K562 (cell line): ENCODE data around the gene CCDC13. TPM values are rescaled to one million over a fixed set of nuclear protein-coding genes. Genes with fewer than 3 reads are reported as not detected.

Experiments used
- ATAC-seq: fragments of 200-7000 bp; cut with Tn5 transposase; 3 replicates; pipeline ENCODE4 v1.9.1; 2020; ENCODE audit warnings: moderate library complexity
- BruUV-seq: library from RNA; stranded (reverse); fragments of 400-500 nt; replicated peaks from 2 replicates; lab custom pipeline; 2021; lab: Mats Ljungman, UMichigan
- CTCF ChIA-PET: fragments of 300-600 bp; formaldehyde crosslinking; extraction: SDS; loops from one replicate; lab custom pipeline; 2021; ENCODE audit warnings: low intra/inter-chr PET ratio; lab: Yijun Ruan, JAX
- POLR2A ChIA-PET: fragments of 300-600, 350-650 bp; sonication (Branson Sonifier 250); formaldehyde crosslinking; extraction: SDS; loops from one replicate; lab custom pipeline; 2021; ENCODE audit warnings: antibody characterized with exemption, inconsistent platforms; lab: Yijun Ruan, JAX
- DNase-seq, 4 experiments: peaks; one replicate each; pipeline versions ENCODE4 v3.0.0 to v3.0.0-alpha.2; 2011 to 2018; ENCODE audit warnings: low spot score in 3 of 4, mixed read lengths in 3 of 4; ENCODE audit errors: extremely low read depth in 1 of 4
- FAIRE-seq: peaks from 2 replicates; lab custom pipeline; 2011; peaks lifted over from hg19 to GRCh38; lab: Jason Lieb, UNC
- H2AFZ ChIP-seq: 2 replicates; pipeline ENCODE4 v1.6.0; 2011; ENCODE audit warnings: low read depth, low read length, control low read depth, inconsistent platforms
- H3K27ac ChIP-seq: fragments of 200-600 bp; 3 replicates; pipeline ENCODE4 v1.8.0; 2011; ENCODE audit warnings: low read depth, mild to moderate bottlenecking, control low read depth, inconsistent platforms, low read length, moderate library complexity, mixed read lengths; ENCODE audit errors: extremely low read depth
- H3K27me3 ChIP-seq, 2 experiments: fragments of 300-600 bp in 1 of 2; 2 replicates in 1 of 2; 3 replicates in 1 of 2; pipeline versions ENCODE4 v1.6.0 to v1.8.0; 2011; ENCODE audit warnings: inconsistent platforms in 2 of 2, low read length in 2 of 2, mild to moderate bottlenecking in 1 of 2, mixed read lengths in 1 of 2, moderate library complexity in 1 of 2; ENCODE audit not compliant: control insufficient read depth in 2 of 2, insufficient read depth in 2 of 2
- H3K36me3 ChIP-seq: fragments of 300-600 bp; 3 replicates; pipeline ENCODE4 v1.8.0; 2011; ENCODE audit warnings: mild to moderate bottlenecking, low read length, inconsistent platforms; ENCODE audit not compliant: control insufficient read depth, insufficient read depth
- H3K4me1 ChIP-seq, 2 experiments: fragments of 200-600 bp in 1 of 2; replicated peaks in 1 of 2; 2 replicates in 1 of 2; 3 replicates in 1 of 2; pipeline versions ENCODE4 v1.5.1 to v1.8.0; 2011; ENCODE audit warnings: inconsistent platforms in 2 of 2, low read length in 2 of 2, mild to moderate bottlenecking in 1 of 2, mixed read lengths in 1 of 2, moderate library complexity in 1 of 2; ENCODE audit not compliant: control insufficient read depth in 2 of 2, insufficient read depth in 2 of 2
- H3K4me2 ChIP-seq: 2 replicates; pipeline ENCODE4 v1.6.1; 2011; ENCODE audit warnings: low read length, control low read depth, inconsistent platforms, mixed read lengths; ENCODE audit not compliant: insufficient read depth
- H3K4me3 ChIP-seq: fragments of 200-600 bp; sonication (generic), shearing (Covaris generic); 2 replicates; pipeline ENCODE4 v1.5.1; 2016; ENCODE audit warnings: control low read depth, inconsistent platforms
- H3K79me2 ChIP-seq: fragments of 200-600 bp; 3 replicates; pipeline ENCODE4 v1.8.0; 2011; ENCODE audit warnings: low read length, inconsistent platforms; ENCODE audit not compliant: control insufficient read depth, insufficient read depth
- H3K9ac ChIP-seq, 2 experiments: 2 replicates each; pipeline versions ENCODE4 v1.6.0 to v1.6.1; 2011; ENCODE audit warnings: low read depth in 2 of 2, low read length in 2 of 2, control low read depth in 1 of 2, inconsistent platforms in 1 of 2, mild to moderate bottlenecking in 1 of 2, mixed read lengths in 1 of 2; ENCODE audit not compliant: insufficient read depth in 1 of 2
- H3K9me1 ChIP-seq: one replicate; pipeline ENCODE4 v1.6.0; 2011; ENCODE audit warnings: inconsistent platforms, mild to moderate bottlenecking, low read length, moderate library complexity; ENCODE audit not compliant: control insufficient read depth, insufficient read depth
- H3K9me3 ChIP-seq: replicated peaks from 2 replicates; pipeline ENCODE4 v1.5.1; 2011; ENCODE audit warnings: low read depth, low read length, inconsistent platforms; ENCODE audit not compliant: control insufficient read depth, insufficient read depth
- H4K20me1 ChIP-seq: replicated peaks from 2 replicates; pipeline ENCODE4 v1.6.1; 2011; ENCODE audit warnings: low read length, inconsistent platforms, mixed read lengths; ENCODE audit not compliant: control insufficient read depth, insufficient read depth
- CBFA2T2 ChIP-seq: fragments of 450-650 bp; conservative IDR thresholded peaks from 2 replicates; pipeline ENCODE4 v1.6.1; 2017; ENCODE audit warnings: mild to moderate bottlenecking
- GTF2F1 ChIP-seq: IDR thresholded peaks from 2 replicates; pipeline ENCODE4 v1.6.1; 2011; ENCODE audit warnings: low read depth, low read length, improper control_type of control experiment
- HNRNPUL1 ChIP-seq: fragments of 200-400 bp; formaldehyde crosslinking; IDR thresholded peaks from 2 replicates; pipeline ENCODE4 v1.6.1; 2017; ENCODE audit warnings: low read length
- TSC22D4 ChIP-seq: fragments of 450-650 bp; IDR thresholded peaks from 2 replicates; pipeline ENCODE4 v1.6.1; 2016; ENCODE audit warnings: missing genetic modification characterization, missing biosample characterization, control low read depth
- ZNF449 ChIP-seq: fragments of 250-450 bp; sonication (Bioruptor Pico); IDR thresholded peaks from 2 replicates; pipeline ENCODE4 v1.8.0; 2022; ENCODE audit warnings: moderate library complexity, mild to moderate bottlenecking, inconsistent platforms
- ZNF740 ChIP-seq, 3 experiments: fragments of 200-800 bp in 1 of 3; sonication (Bioruptor generic) in 1 of 3; sonication (generic) in 1 of 3; formaldehyde crosslinking in 1 of 3; IDR thresholded peaks; 2 replicates each; pipeline versions ENCODE4 v1.6.1 to v1.8.0; 2016 to 2022; ENCODE audit warnings: mild to moderate bottlenecking in 2 of 3, missing compliant biosample characterization in 2 of 3, missing genetic modification characterization in 2 of 3, missing genetic modification reagents in 1 of 3
- WGBS: fragments of 100-300 bp; shearing (Covaris generic); methylation state at CpG from one replicate; pipeline ENCODE4 v1.1.6; 2016; ENCODE audit warnings: low coverage, mixed read lengths; ENCODE audit not compliant: insufficient coverage; ENCODE audit errors: missing lambda C conversion rate; 5-methylcytosine and 5-hydroxymethylcytosine counted together
- in situ Hi-C: fragments of 300-500 bp; cut with MboI; formaldehyde crosslinking; loops from 4 replicates; pipeline ENCODE4 v1.15.0; 2018; ENCODE audit warnings: inconsistent platforms, mixed read lengths
- intact Hi-C: fragments of 100-400 bp; cut with micrococcal nuclease; formaldehyde crosslinking; loops from 2 replicates; pipeline ENCODE4 v1.14.2; 2022
- polyA plus RNA-seq, 8 experiments: library from polyadenylated mRNA; depleted of rRNA in 4 of 8; stranded (reverse) in 5 of 8; unstranded in 3 of 8; fragments of >200 nt; fragmentation: Nextera tagmentation in 2 of 8; fragmentation: Illumina TruSeq in 1 of 8; extraction: Ambion mirVana in 2 of 8; extraction: Trizol in 1 of 8; gene quantifications; 2 replicates each; pipeline versions ENCODE4 v1.2.1 to v1.2.3, GENCODE V29; 2011 to 2014; ENCODE audit warnings: inconsistent platforms in 1 of 8, missing spikeins in 1 of 8
- total RNA-seq, 7 experiments: library from RNA; depleted of rRNA in 6 of 7; stranded (reverse); fragments of >200 nt in 6 of 7; fragmentation: Illumina TruSeq in 2 of 7; extraction: Trizol in 2 of 7; gene quantifications; 2 replicates each; pipeline versions ENCODE4 v1.2.1 to v1.2.3, GENCODE V29; 2011 to 2021; ENCODE audit warnings: low replicate concordance in 1 of 7

CCDC13 gene
- total and polyA plus RNA-seq, 9 of the 15 experiments (the other 6 are each of a cell fraction or from before 2014, with no cell fraction given), result 0.20 to 0.70 (median 0.48) TPM; not detected in 2

GRCh38 chr3:42749025-42749752, 23.9 kb downstream of the CCDC13 start:
- H3K4me1 ChIP-seq, result no peaks in the 10 kb centered on the region; a peak in 1 of 5 replicates
- no peak overlapping the region for H3K27ac ChIP-seq
- H3K4me2 ChIP-seq, result no peak overlapping the region
- no peak overlapping the region for H3K9ac ChIP-seq
- H2AFZ ChIP-seq, result no peak overlapping the region
- DNase-seq (peak in 1 of 4 experiments; percentile 36), FAIRE-seq (no peak), ATAC-seq (no peak)
- no peaks in the 10 kb centered on the region for H3K79me2 ChIP-seq
- 19% methylated on average over 10 of the region's 10 CpGs for WGBS
- in situ Hi-C loops, result loop anchor here (5.0 to 10.0 kb wide), 2 partner anchors 97 to 174 kb away; partner anchors contain the start of gene ZBTB47
- BruUV-seq, result no TSS peak
- H3K9me3 ChIP-seq, result no peaks in the 10 kb centered on the region
- H4K20me1 ChIP-seq, result peaks cover 9% of the 10 kb centered on the region; the same call in 1 of the 2 replicates
- TF ChIP-seq TSC22D4 (tag) (no peak), ZNF449 (CRISPR knock-in tag) (no peak), HNRNPUL1 (no peak), CBFA2T2 (no peak), ZNF740 (CRISPR knock-in tag; IDR thresholded peaks at IDR 0.05) (0 out of 2 replicates have a peak, but pooled peaks have one; percentile 27), ZNF740 (tag; IDR thresholded peaks at IDR 0.05) (no peak), GTF2F1 (no peak)
- H3K9me1 ChIP-seq, result no peaks in the 10 kb centered on the region
- POLR2A ChIA-PET, result interaction anchor here (0.5 to 1.1 kb wide), 4 partner anchors 156 to 231 kb away, joined by 3 to 4 read pairs (median 4); no protein-coding TSS in a partner anchor
- intact Hi-C loops, result no loop called here
- peaks cover 8 to 55% of the 10 kb centered on the region in 2 experiments; a peak in 4 of 5 replicates for H3K27me3 ChIP-seq
- H3K4me3 ChIP-seq, result no peak overlapping the region
- no peaks in the 10 kb centered on the region for H3K36me3 ChIP-seq
- CTCF ChIA-PET, result interaction anchor here (0.5 kb wide), 1 partner anchor 438 kb away, joined by 4 read pairs; no protein-coding TSS in a partner anchor
